BLaER1 (cell line): Measurements from ENCODE around the gene PKDREJ.

Experiments
- H3K27ac ChIP-seq: shearing (Covaris generic); formaldehyde crosslinking; 2 replicates; pipeline ENCODE4 v1.8.1; 2022
- H3K27me3 ChIP-seq: shearing (Covaris generic); formaldehyde crosslinking; 2 replicates; pipeline ENCODE4 v1.8.1; 2022
- H3K36me3 ChIP-seq: shearing (Covaris generic); formaldehyde crosslinking; 2 replicates; pipeline ENCODE4 v1.8.1; 2022
- H3K4me1 ChIP-seq: shearing (Covaris generic); formaldehyde crosslinking; 2 replicates; pipeline ENCODE4 v1.8.1; 2022
- H3K4me2 ChIP-seq: shearing (Covaris generic); formaldehyde crosslinking; 2 replicates; pipeline ENCODE4 v1.8.1; 2022
- H3K4me3 ChIP-seq: shearing (Covaris generic); formaldehyde crosslinking; 2 replicates; pipeline ENCODE4 v1.8.1; 2022
- H3K9ac ChIP-seq: shearing (Covaris generic); formaldehyde crosslinking; 2 replicates; pipeline ENCODE4 v1.8.1; 2022
- H3K9me3 ChIP-seq: shearing (Covaris generic); formaldehyde crosslinking; 2 replicates; pipeline ENCODE4 v1.8.1; 2022
- H4K20me1 ChIP-seq: shearing (Covaris generic); formaldehyde crosslinking; 2 replicates; pipeline ENCODE4 v1.8.1; 2022
- Cebpa-rat ChIP-seq: shearing (Covaris generic); IDR thresholded peaks from 2 replicates; pipeline ENCODE4 v1.8.1; 2022

The PKDREJ gene

GRCh38 chr22:46209262-46209661 is 53.9 kb downstream of the PKDREJ start:
- no peak overlapping the region for H3K4me2 ChIP-seq

More at GRCh38 chr22:46209262-46209661, 53.9 kb downstream of the PKDREJ start:
- H3K4me1 ChIP-seq, result no peaks in the 10 kb centered on the region
- H4K20me1 ChIP-seq, result no peaks in the 10 kb centered on the region
- H3K4me3 ChIP-seq, result no peak overlapping the region
- no peaks in the 10 kb centered on the region for H3K27me3 ChIP-seq
- peaks cover 70% of the 10 kb centered on the region for H3K9me3 ChIP-seq
- H3K36me3 ChIP-seq, result peaks cover 96% of the 10 kb centered on the region
- H3K27ac ChIP-seq, result no peak overlapping the region
- TF ChIP-seq Cebpa-rat, result no peak
- no peak overlapping the region for H3K9ac ChIP-seq
